Epithelial cell of esophagus (primary cell): ENCODE data around the gene ITGB7.

Experiments used
- DNase-seq: peaks from one replicate; pipeline ENCODE4 v3.0.0; 2010; ENCODE audit warnings: low read depth
- H3K4me3 ChIP-seq: 2 replicates; pipeline ENCODE4 v1.5.1; 2011; ENCODE audit warnings: mild to moderate bottlenecking, low read length, control low read depth
- CTCF ChIP-seq: IDR thresholded peaks from 2 replicates; pipeline ENCODE4 v1.5.1; 2011; ENCODE audit warnings: low read depth, mild to moderate bottlenecking, low read length, control low read depth, inconsistent platforms; ENCODE audit not compliant: insufficient read depth; ENCODE audit errors: missing control alignments

Gene ITGB7

GRCh38 chr12:53235164-53235563 is 28.1 kb upstream of the ITGB7 start:
- no peak overlapping the region for H3K4me3 ChIP-seq
- no peak for TF ChIP-seq CTCF
- DNase-seq = no peak

GRCh38 chr12:53234271-53234914 is 27.3 kb upstream of the ITGB7 start:
- no peak for TF ChIP-seq CTCF
- no peak overlapping the region for H3K4me3 ChIP-seq
- no peak for DNase-seq

DNA sequence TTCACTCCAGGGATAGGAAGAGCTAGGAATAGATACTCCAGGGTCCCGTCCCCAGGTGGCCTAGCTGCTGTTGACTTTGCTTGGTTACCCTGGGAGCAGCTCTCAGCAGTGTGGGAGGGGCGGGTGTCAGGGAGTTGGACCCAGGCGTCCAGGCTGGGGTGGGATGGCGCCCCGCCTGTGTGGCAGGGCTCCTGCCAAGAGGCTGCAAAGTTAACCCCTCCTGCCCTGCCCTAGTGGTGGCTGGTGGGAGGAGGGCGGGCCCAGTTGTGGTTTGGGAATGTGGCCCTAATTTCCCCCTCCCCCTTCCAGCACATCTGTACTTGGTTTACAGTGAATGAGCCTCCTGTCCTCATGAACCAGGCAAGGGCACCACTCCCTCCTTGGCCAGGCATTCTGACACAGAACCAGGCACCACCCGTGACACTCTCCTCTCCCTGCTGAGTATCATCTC is 26.6 kb upstream of the ITGB7 start:
- DNase-seq = no peak
- TF ChIP-seq CTCF = no peak
- no peak overlapping the region for H3K4me3 ChIP-seq

DNA sequence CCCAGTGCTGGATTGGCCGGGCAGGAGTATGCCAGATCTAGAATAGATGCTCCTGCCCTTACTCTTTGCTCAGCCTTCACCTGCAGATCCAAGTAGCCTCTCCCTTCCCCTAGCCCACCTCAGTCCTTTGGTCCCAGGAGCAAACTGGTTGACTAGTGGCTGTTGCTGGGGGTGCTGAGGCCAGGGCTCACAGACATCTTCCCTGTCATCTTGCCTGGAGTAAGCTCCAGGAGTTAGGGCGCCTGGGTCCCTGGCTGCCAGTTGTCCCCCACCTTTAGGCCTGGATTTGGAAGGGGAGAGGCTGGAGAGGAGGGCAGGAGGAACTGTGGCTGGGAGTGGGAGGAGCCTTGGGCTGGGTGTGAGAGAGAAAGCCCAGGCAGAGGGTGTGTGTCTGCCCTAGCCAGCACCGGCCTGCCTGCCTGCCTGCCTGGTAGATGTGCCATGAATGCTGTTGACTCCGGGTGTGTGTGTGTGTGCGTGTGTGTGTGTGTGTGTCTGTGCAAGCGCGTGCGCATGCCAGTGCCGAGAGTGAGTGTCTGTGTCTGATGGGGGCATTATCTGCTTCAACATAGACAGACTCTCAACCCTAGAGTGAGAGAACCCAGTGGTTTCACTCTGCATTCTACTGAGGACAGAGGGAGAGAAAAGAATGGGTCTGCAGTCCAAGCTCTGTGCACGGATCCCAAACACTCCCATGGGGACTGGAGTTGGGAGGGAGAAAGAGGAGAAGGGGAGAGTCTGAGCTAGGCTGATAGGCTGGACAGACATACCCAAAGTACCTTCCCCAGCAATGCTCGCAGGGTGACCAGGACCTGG is 25.8 kb upstream of the ITGB7 start:
- TF ChIP-seq CTCF = no peak
- peak; percentile 87 for DNase-seq
- H3K4me3 ChIP-seq = peak overlapping the region; percentile 47

DNA sequence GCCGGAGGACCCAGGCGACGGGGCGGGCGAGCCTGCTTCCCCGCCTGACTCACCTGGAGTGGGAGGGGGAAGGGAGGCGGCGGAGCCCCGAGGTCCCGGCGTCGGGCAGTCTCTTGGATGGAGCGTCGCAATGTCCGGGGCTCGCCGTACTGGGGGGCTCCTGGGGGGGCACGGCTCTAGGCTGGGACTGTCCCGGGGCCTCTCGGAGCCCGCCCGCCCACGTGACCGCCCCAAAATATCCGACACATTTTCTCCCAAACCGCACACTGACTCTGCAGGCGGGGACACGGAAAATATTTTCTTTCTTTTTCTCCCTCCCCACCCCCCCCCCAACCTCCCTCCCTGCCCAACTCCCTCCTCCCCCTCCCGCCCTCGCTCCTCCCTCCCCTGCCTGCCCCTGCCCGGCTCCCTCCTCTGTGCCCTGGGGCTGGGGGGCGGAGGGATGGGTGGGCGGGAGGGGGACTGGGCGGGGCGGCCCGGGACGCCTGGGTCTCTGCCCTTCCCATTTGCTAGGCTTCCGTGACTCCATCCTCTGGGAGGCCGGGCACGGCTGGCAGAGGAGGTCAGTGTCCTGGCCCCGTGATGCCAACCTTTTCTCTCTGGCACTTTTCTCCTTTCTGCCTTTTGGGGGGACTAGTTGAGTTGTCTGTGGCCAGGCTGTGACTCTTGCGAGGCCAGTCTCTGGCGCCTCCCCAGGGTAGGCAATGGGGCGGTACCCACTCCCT is 25.0 kb upstream of the ITGB7 start, which contains the start of gene RARG:
TSS of gene RARG (minus strand) at position 289 of the 725 bp plus-strand sequence. CDS start 4,664 bp downstream, outside the sequence.
- DNase-seq = peak; percentile 81
- TF ChIP-seq CTCF = no peak
- H3K4me3 ChIP-seq = peak within 1 kb of the TSS; percentile 95

GRCh38 chr12:53231671-53231920 is 24.5 kb upstream of the ITGB7 start:
- TF ChIP-seq CTCF = no peak
- DNase-seq = no peak
- peak overlapping the region; percentile 95 for H3K4me3 ChIP-seq
